ENCODE results near the gene CLMN.

DNA sequence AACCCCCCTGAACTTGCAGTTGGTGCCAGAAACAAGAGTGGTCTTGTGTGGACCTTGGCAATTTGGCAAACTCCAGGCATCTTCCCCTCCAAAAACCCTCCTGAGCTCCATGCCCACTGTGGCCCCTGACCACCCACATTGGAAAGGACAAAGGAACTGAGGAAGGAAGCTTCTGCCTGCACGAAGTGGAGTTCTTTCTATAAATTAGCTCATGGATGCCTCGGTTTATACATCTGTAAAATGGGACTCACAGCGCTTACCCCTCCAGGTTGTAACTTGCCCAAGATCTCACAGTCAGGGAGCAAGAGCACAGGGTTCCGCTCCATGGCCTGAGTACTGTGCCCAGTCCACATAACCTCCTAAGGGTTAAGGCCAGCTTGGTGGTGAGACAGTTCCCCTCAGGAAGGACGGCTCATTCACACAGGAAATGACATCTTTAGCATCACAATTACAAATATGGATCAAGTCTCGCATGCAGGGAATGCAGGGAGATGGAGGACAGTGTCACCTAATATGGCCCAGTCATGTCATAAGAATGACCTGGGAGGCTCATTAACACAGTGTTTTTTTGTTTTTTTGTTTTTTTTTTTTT is 66.6 kb downstream of the CLMN start:
- TF ChIP-seq POLR2AphosphoS5 (IDR thresholded peaks at IDR 0.05; ENCODE audit: low read depth, low read length) = no peak
- TF ChIP-seq CTCF (IDR thresholded peaks at IDR 0.05; ENCODE audit: control extremely low read depth in 1 of 3, insufficient read depth in 1 of 3, low read depth in 1 of 3, low read length in 3 of 3) = no peak
- no peak for TF ChIP-seq BRCA1 (IDR thresholded peaks at IDR 0.05; ENCODE audit: low read depth, low read length)

Measured in H1 (cell line).